ENCODE measurements around the gene HNRNPCL2.
"Not testable (repeated sequence)": the region's sequence is repeated elsewhere in the genome, so short reads cannot be mapped to it uniquely, and the experiment has no call there.

The HNRNPCL2 gene

GRCh38 chr1:13116754-13117153 is at the start of gene HNRNPCL2:
HNRNPCL2 (minus strand) TSS chr1:13116854; CDS start chr1:13116400, 454 bp downstream.
- DNase-seq (ENCODE audit: low read depth in 1 of 2, low spot score in 1 of 2) = not testable (repeated sequence)

DNA sequence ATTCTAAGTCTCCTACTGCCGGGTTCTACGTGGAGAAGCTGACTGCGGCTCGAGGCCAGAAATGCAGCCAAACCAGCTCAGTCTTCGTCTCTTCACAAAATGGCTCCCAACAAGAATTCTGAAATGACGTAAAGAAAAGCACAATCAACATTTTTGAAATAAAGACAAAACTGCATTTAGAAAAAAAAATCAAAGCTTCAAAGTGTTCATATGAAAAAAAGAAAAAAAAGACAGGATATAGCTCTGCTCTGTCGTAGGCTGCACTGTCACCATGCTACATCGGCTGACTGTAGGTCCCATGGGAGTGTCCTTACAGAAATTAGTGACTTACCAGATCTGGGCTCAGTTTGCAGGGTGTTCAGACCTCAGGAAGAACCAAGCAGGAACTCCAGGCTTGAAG is 48.9 kb upstream of the HNRNPCL2 start, which contains the start of gene HNRNPCL4:
HNRNPCL4 (minus strand) TSS at position 101 of the 400 bp plus-strand sequence. CDS start 164 bp downstream, outside the sequence.
- DNase-seq (ENCODE audit: low read depth in 1 of 2, low spot score in 1 of 2) = not testable (repeated sequence)

DNA sequence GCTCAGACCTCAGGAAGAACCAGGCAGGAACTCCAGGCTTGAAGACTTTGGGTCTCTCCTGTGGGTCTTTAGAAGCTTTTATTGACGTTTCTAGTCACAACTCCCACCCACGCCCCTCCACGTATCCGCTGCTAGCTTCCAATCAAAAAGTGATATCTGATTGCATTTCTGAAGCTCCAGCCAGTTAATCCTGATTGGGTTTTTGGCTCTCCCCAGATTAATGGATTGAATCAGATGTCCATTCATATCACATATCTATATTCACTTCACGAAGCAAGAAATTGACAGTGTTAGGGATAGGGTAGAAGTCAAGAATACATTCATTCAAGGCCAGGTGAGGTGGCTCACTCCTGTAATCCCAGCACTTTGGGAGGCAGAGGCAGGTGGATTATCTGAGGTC is 39.3 kb upstream of the HNRNPCL2 start, which contains the start of gene PRAMEF26:
PRAMEF26 (minus strand) TSS at position 101 of the 400 bp plus-strand sequence. CDS start 2,914 bp downstream, outside the sequence.
- not testable (repeated sequence) for DNase-seq (ENCODE audit: low read depth in 1 of 2, low spot score in 1 of 2)

- DNase-seq (ENCODE audit: low read depth in 1 of 2, low spot score in 1 of 2) = not testable (repeated sequence)
Measured at GRCh38 chr1:13070474-13070873, 46.2 kb downstream of the HNRNPCL2 start, which contains the start of gene PRAMEF25. PRAMEF25 (plus strand) TSS chr1:13070774; CDS start chr1:13073694, 2,920 bp downstream.

Measured in activated CD4-positive, alpha-beta T cell treated with anti-CD3 and anti-CD28 coated beads, Interleukin-2, amount 50 U/mL, for 24 hours (primary cell).